HepG2 (cell line): Measurements from ENCODE around the gene AGGF1. TPM values are rescaled to one million over a fixed set of nuclear protein-coding genes. Genes with fewer than 3 reads are reported as not detected.

Experiments
- CENPT ChIP-seq: sonication (generic); formaldehyde crosslinking; IDR thresholded peaks from 2 replicates; pipeline ENCODE4 v1.8.0; 2022; ENCODE audit warnings: low read depth, mild to moderate bottlenecking, moderate library complexity, missing genetic modification reagents
- CREB3 ChIP-seq: sonication (generic); formaldehyde crosslinking; IDR thresholded peaks from 2 replicates; pipeline ENCODE4 v1.5.0; 2020; ENCODE audit warnings: missing genetic modification reagents
- ELF4 ChIP-seq: sonication (generic); formaldehyde crosslinking; IDR thresholded peaks from 2 replicates; pipeline ENCODE4 v1.5.0; 2020; ENCODE audit warnings: missing genetic modification reagents, mild to moderate bottlenecking, moderate library complexity, borderline replicate concordance
- FOSL2 ChIP-seq: sonication (generic); formaldehyde crosslinking; IDR thresholded peaks from 2 replicates; pipeline ENCODE4 v1.4.0; 2020; ENCODE audit warnings: missing genetic modification reagents
- KMT2A ChIP-seq: sonication (generic); formaldehyde crosslinking; IDR thresholded peaks from 2 replicates; pipeline ENCODE4 v1.4.0; 2020; ENCODE audit warnings: missing genetic modification reagents
- MAX ChIP-seq: IDR thresholded peaks from 2 replicates; pipeline ENCODE4 v1.6.1; 2012; ENCODE audit warnings: inconsistent platforms
- MED13 ChIP-seq: sonication (generic); formaldehyde crosslinking; IDR thresholded peaks from 2 replicates; pipeline ENCODE4 v1.5.0; 2020; ENCODE audit warnings: missing genetic modification reagents
- NR1H2 ChIP-seq: sonication (generic); formaldehyde crosslinking; IDR thresholded peaks from 2 replicates; pipeline ENCODE4 v1.8.1; 2022; ENCODE audit warnings: low read depth, missing genetic modification reagents, borderline replicate concordance
- PHF8 ChIP-seq: sonication (generic); formaldehyde crosslinking; IDR thresholded peaks from 2 replicates; pipeline ENCODE4 v1.5.0; 2020; ENCODE audit warnings: missing genetic modification reagents
- THYN1 ChIP-seq: sonication (generic); formaldehyde crosslinking; IDR thresholded peaks from 2 replicates; pipeline ENCODE4 v1.8.1; 2023; ENCODE audit warnings: low read depth, mild to moderate bottlenecking, moderate library complexity, missing genetic modification reagents, borderline replicate concordance
- ZNF143 ChIP-seq: sonication (generic); formaldehyde crosslinking; IDR thresholded peaks from 2 replicates; pipeline ENCODE4 v1.4.0; 2020; ENCODE audit warnings: missing genetic modification reagents
- ZNF17 ChIP-seq: sonication (generic); formaldehyde crosslinking; IDR thresholded peaks from 2 replicates; pipeline ENCODE4 v1.5.0; 2020; ENCODE audit warnings: mild to moderate bottlenecking, missing genetic modification reagents
- ZNF530 ChIP-seq: sonication (generic); formaldehyde crosslinking; IDR thresholded peaks from 2 replicates; pipeline ENCODE4 v1.5.0; 2020; ENCODE audit warnings: low read depth, mild to moderate bottlenecking, missing genetic modification reagents
- ZNF572 ChIP-seq: sonication (generic); formaldehyde crosslinking; IDR thresholded peaks from 2 replicates; pipeline ENCODE4 v1.5.1; 2020; ENCODE audit warnings: mild to moderate bottlenecking, missing genetic modification reagents
- ZNF574 ChIP-seq: sonication (generic); formaldehyde crosslinking; IDR thresholded peaks from 2 replicates; pipeline ENCODE4 v1.4.0; 2020; ENCODE audit warnings: missing genetic modification reagents
- ZNF597 ChIP-seq: sonication (generic); formaldehyde crosslinking; IDR thresholded peaks from 2 replicates; pipeline ENCODE4 v1.5.0; 2020; ENCODE audit warnings: missing genetic modification reagents
- ZNF781 ChIP-seq: sonication (generic); formaldehyde crosslinking; IDR thresholded peaks from 2 replicates; pipeline ENCODE4 v1.5.1; 2020; ENCODE audit warnings: borderline replicate concordance, mild to moderate bottlenecking, missing genetic modification reagents; ENCODE audit errors: not compliant biosample characterization
- ZNF891 ChIP-seq: sonication (generic); formaldehyde crosslinking; IDR thresholded peaks from 2 replicates; pipeline ENCODE4 v1.5.0; 2020; ENCODE audit warnings: mild to moderate bottlenecking, missing genetic modification reagents
- polyA plus RNA-seq, 8 experiments: library from polyadenylated mRNA; depleted of rRNA in 3 of 8; stranded (reverse) in 7 of 8; unstranded in 1 of 8; fragments of >200 nt; fragmentation: Illumina TruSeq in 4 of 8; extraction: Trizol in 4 of 8; gene quantifications; 2 replicates each; pipeline versions ENCODE4 v1.2.1 to v1.2.3, GENCODE V29; 2011 to 2016; ENCODE audit warnings: low read depth in 4 of 8, missing spikeins in 1 of 8, mixed read lengths in 1 of 8; ENCODE audit not compliant: insufficient read depth in 1 of 8
- total RNA-seq, 5 experiments: library from RNA; depleted of rRNA; stranded (reverse); fragments of >200 nt; fragmentation: Illumina TruSeq; extraction: Trizol; gene quantifications; 2 replicates each; pipeline ENCODE4 v1.2.3, GENCODE V29; 2016; ENCODE audit warnings: low read depth in 1 of 5

AGGF1 gene
- total and polyA plus RNA-seq, 2 of the 13 experiments (the other 11 are each of a cell fraction or from before 2014, with no cell fraction given): 12.9 to 15.5 TPM

GRCh38 chr5:77030097-77031071 is at the start of gene AGGF1 (continued):
- TF ChIP-seq ZNF574 (peak; percentile 91), CENPT (CRISPR knock-in tag) (no peak), MAX (peak; percentile 96), ZNF891 (CRISPR knock-in tag) (peak; percentile 84; the same call in 1 of the 2 replicates), NR1H2 (CRISPR knock-in tag) (0 out of 2 replicates have a peak, but pooled peaks have one; percentile 39), ZNF17 (CRISPR knock-in tag) (no peak), ELF4 (CRISPR knock-in tag) (peak; percentile 59; the same call in 1 of the 2 replicates), ZNF572 (CRISPR knock-in tag) (peak; percentile 90; the same call in 1 of the 2 replicates), ZNF781 (peak; percentile 70), KMT2A (CRISPR knock-in tag) (peak; percentile 90), FOSL2 (peak; percentile 61), PHF8 (CRISPR knock-in tag) (peak; percentile 93), ZNF143 (CRISPR knock-in tag) (0 out of 2 replicates have a peak, but pooled peaks have one; percentile 39), MED13 (CRISPR knock-in tag) (no peak; the same call in 1 of the 2 replicates), CREB3 (CRISPR knock-in tag) (peak; percentile 48; the same call in 1 of the 2 replicates), ZNF597 (no peak), THYN1 (CRISPR knock-in tag) (peak; percentile 83; the same call in 1 of the 2 replicates), ZNF530 (CRISPR knock-in tag) (0 out of 2 replicates have a peak, but pooled peaks have one; percentile 50)
